ENCODE results near the gene CBR1. TPM values are rescaled to one million over a fixed set of nuclear protein-coding genes. Genes with fewer than 3 reads are reported as not detected.

The CBR1 gene
- polyA plus RNA-seq, 1 experiment = 157 TPM

DNA sequence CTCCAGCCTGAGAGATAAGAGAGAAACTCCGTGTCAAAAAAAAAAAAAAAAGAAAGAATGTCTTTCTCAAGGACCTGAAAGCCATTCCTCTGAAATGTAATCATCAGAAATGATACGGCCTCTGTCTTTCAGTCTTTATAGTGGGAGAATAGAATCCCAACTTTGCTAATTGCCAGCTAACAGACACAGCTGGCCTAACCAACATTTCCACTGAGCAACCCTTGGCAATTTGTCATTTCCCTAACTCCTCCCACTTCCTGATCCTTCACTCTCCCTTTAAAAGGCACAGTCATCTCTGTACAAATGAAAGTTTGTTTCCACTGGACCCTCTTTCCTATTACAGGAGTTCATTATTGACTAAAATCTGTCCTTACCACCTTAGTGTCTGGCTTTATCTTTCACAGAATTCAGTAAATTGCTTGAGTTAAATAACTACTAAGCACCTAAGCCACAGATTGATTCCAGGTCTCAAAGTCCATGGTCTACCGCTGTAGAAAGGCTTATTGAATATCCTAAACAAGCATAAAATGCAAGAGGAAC lies 4.3 kb upstream of the CBR1 start:
- Histone ChIP-seq H3K4me3 (ENCODE audit: low read depth, low read length) (no peak overlapping the region), H3K36me3 (ENCODE audit: control insufficient read depth, insufficient read depth, low read length) (no peaks in the 10 kb centered on the region), H3K27me3 (ENCODE audit: control insufficient read depth, insufficient read depth, low read length) (no peaks in the 10 kb centered on the region)
- no peak for DNase-seq (ENCODE audit: low read depth)
- TF ChIP-seq, protein P1, sequence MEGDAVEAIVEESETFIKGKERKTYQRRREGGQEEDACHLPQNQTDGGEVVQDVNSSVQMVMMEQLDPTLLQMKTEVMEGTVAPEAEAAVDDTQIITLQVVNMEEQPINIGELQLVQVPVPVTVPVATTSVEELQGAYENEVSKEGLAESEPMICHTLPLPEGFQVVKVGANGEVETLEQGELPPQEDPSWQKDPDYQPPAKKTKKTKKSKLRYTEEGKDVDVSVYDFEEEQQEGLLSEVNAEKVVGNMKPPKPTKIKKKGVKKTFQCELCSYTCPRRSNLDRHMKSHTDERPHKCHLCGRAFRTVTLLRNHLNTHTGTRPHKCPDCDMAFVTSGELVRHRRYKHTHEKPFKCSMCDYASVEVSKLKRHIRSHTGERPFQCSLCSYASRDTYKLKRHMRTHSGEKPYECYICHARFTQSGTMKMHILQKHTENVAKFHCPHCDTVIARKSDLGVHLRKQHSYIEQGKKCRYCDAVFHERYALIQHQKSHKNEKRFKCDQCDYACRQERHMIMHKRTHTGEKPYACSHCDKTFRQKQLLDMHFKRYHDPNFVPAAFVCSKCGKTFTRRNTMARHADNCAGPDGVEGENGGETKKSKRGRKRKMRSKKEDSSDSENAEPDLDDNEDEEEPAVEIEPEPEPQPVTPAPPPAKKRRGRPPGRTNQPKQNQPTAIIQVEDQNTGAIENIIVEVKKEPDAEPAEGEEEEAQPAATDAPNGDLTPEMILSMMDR (IDR thresholded peaks at IDR 0.05; ENCODE audit: insufficient read depth, low read depth, low read length) = no peak
- ChIA-PET POLR2A (no interaction called here), CTCF (interaction anchor here (0.6 to 1.9 kb wide), 2 partner anchors 47 to 140 kb away, joined by 3 to 5 read pairs; no protein-coding TSS in a partner anchor)

DNA sequence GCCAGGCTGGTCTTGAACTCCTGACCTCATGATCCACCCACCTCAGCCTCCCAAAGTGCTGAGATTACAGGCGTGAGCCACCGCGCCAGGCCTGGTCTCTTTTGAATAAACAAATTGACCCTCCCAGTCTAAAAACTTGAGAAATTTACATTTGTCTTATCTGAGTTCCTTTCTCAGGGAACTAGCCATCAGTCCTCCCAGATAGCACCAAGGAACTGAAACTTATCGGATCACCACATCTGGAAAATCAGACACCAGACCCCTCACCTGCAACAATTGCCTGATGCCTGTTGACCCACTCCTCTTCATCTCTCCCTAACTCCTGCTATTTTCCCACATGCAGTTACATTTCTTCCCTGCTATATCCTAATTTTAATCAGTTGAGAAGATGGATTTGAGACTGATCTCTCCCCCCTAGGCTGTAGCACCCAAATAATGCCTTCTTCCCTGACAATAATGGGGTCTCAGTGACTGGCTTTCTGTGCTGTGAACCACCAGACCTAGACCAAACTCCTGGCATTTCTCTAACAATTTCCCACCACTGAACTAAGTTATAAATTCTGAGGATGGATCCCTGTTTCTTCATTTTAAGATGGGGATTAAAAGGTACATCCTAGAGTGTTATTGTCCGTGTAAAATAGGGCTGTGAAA lies 951 bp upstream of the CBR1 start:
- Histone ChIP-seq H3K27me3 (ENCODE audit: control insufficient read depth, insufficient read depth, low read length) (no peaks in the 10 kb centered on the region), H3K4me3 (ENCODE audit: low read depth, low read length) (no peak overlapping the region), H3K36me3 (ENCODE audit: control insufficient read depth, insufficient read depth, low read length) (peaks cover 6% of the 10 kb centered on the region)
- TF ChIP-seq, protein P1 (IDR thresholded peaks at IDR 0.05; ENCODE audit: insufficient read depth, low read depth, low read length) = no peak
- ChIA-PET POLR2A (interaction anchor here (1.0 kb wide), 1 partner anchor 9 kb away, joined by 13 read pairs; the partner anchor contains the start of gene SETD4), CTCF (interaction anchor here (0.8 kb wide), 1 partner anchor 45 kb away, joined by 3 read pairs; no protein-coding TSS in a partner anchor)
- DNase-seq (ENCODE audit: low read depth) = no peak

DNA sequence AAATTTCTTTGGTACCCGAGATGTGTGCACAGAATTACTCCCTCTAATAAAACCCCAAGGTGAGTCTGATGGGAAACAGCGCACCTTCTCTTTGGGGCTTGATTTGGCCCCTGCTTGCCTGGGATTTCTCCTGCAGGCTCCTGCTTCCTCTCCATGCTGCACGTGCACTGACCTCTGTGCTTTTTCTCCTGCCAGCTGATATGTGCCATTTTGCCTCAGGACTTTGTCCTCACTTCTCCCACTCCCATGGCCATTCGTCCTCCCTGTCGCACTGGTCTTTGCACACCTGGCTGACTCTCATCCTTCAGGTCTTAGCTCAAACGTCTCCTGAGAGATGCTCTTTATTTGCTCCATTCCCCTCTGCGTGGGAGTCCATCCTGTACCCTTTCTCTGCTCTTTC lies 1.2 kb downstream of the CBR1 start:
- Histone ChIP-seq H3K36me3 (ENCODE audit: control insufficient read depth, insufficient read depth, low read length) (peaks cover 6% of the 10 kb centered on the region), H3K4me3 (ENCODE audit: low read depth, low read length) (no peak overlapping the region), H3K27me3 (ENCODE audit: control insufficient read depth, insufficient read depth, low read length) (no peaks in the 10 kb centered on the region)
- TF ChIP-seq, protein P1 (IDR thresholded peaks at IDR 0.05; ENCODE audit: insufficient read depth, low read depth, low read length) = no peak
- CTCF ChIA-PET = interaction anchor here (0.9 kb wide), 1 partner anchor 46 kb away, joined by 4 read pairs; no protein-coding TSS in a partner anchor
- DNase-seq (ENCODE audit: low read depth) = no peak
- POLR2A ChIA-PET = no interaction called here

DNA sequence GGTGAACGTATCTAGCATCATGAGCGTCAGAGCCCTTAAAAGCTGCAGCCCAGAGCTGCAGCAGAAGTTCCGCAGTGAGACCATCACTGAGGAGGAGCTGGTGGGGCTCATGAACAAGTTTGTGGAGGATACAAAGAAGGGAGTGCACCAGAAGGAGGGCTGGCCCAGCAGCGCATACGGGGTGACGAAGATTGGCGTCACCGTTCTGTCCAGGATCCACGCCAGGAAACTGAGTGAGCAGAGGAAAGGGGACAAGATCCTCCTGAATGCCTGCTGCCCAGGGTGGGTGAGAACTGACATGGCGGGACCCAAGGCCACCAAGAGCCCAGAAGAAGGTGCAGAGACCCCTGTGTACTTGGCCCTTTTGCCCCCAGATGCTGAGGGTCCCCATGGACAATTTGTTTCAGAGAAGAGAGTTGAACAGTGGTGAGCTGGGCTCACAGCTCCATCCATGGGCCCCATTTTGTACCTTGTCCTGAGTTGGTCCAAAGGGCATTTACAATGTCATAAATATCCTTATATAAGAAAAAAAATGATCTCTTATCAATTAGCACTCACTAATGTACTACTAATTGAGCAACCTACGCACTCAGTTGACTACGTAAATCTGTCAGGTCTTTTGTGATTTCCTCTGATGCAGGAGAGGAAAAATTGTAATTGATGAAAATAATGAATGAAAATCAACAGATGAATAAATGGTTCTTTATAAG lies 2.8 kb downstream of the CBR1 start:
- DNase-seq (ENCODE audit: low read depth) = no peak

More for the DNA sequence above, 2.8 kb downstream of the CBR1 start:
- Histone ChIP-seq H3K36me3 (ENCODE audit: control insufficient read depth, insufficient read depth, low read length) (peaks cover 6% of the 10 kb centered on the region), H3K4me3 (ENCODE audit: low read depth, low read length) (no peak overlapping the region), H3K27me3 (ENCODE audit: control insufficient read depth, insufficient read depth, low read length) (no peaks in the 10 kb centered on the region)
- POLR2A ChIA-PET = no interaction called here
- CTCF ChIA-PET = interaction anchor here (1.0 kb wide), 1 partner anchor 12 kb away, joined by 3 read pairs; no protein-coding TSS in a partner anchor
- TF ChIP-seq, protein P1 (IDR thresholded peaks at IDR 0.05; ENCODE audit: insufficient read depth, low read depth, low read length) = no peak
